Urinary bladder (tissue), 4 donors: ENCODE results near the gene BANK1. TPM values are rescaled to one million over a fixed set of nuclear protein-coding genes. Genes with fewer than 3 reads are reported as not detected.

Experiments used
- DNase-seq: peaks from one replicate; pipeline ENCODE4 v3.0.0-alpha.2; 2015; ENCODE audit errors: extremely low spot score
- H3K27ac ChIP-seq: one replicate; pipeline ENCODE4 v1.5.1; 2013; ENCODE audit warnings: low read depth, mild to moderate bottlenecking, moderate library complexity
- H3K36me3 ChIP-seq: one replicate; pipeline ENCODE4 v1.6.1; 2013; ENCODE audit warnings: mild to moderate bottlenecking, moderate library complexity; ENCODE audit not compliant: insufficient read depth
- H3K4me1 ChIP-seq: one replicate; pipeline ENCODE4 v1.6.1; 2013; ENCODE audit warnings: mild to moderate bottlenecking, moderate library complexity; ENCODE audit not compliant: insufficient read depth
- H3K4me3 ChIP-seq: one replicate; pipeline ENCODE4 v1.5.1; 2013; ENCODE audit warnings: low read depth, low read length
- WGBS: extraction: QIAGEN DNeasy Blood & Tissue Kit; methylation state at CpG from one replicate; pipeline ENCODE4 v1.1.7; 2013; 5-methylcytosine and 5-hydroxymethylcytosine counted together
- polyA plus RNA-seq: library from polyadenylated mRNA; stranded (reverse); fragments of 200-250 nt; gene quantifications from one replicate; pipeline ENCODE4 v1.2.3, GENCODE V29; 2013
- total RNA-seq: library from RNA; depleted of rRNA; stranded (reverse); fragments of >200 nt; gene quantifications from one replicate; pipeline ENCODE4 v1.2.3, GENCODE V29; 2014
- donor health status: healthy with polysubstance abuse.
- donor health status: healthy.

BANK1 gene
- total and polyA plus RNA-seq, 2 donors, result 1.5 to 6.7 TPM

- DNase-seq, result no peak
- Histone ChIP-seq H3K4me1 (no peaks in the 10 kb centered on the region), H3K27ac (no peak overlapping the region), H3K36me3 (no peaks in the 10 kb centered on the region), H3K4me3 (peak overlapping the region; percentile 53)
- 51% methylated on average over 12 of the region's 12 CpGs for WGBS
These were observed 640 bp downstream of the BANK1 start for GRCh38 chr4:101791182-101791558.

DNA sequence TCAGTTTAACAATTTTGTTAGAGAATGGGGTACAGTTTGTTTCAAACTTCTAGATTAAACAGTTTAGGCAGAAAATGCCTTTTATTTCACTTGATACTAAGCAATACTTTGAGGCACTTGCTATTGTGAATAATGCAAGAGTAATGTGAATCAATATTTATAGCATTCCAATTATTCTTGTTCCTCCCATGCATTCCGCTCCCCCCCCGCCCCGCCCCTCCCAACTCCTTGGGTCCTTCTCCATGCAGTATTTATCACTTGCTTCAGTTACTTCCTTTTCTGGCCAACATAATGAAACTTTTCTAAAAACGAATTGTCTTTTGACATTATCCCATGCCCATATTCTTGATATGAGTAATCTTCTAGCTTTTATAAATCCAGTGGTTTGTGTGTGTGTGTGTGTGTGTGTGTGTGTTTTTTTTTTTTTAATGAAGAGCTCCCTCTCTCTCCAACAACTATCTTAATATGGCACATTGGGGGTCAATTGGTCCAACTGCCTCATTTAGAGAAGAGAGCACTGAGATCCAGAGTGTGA, 1.6 kb downstream of the BANK1 start:
- WGBS, result 79% methylated on average over 4 of the region's 4 CpGs
- DNase-seq, result no peak
- Histone ChIP-seq H3K27ac (no peak overlapping the region), H3K36me3 (no peaks in the 10 kb centered on the region), H3K4me1 (no peaks in the 10 kb centered on the region), H3K4me3 (no peak overlapping the region)

DNA sequence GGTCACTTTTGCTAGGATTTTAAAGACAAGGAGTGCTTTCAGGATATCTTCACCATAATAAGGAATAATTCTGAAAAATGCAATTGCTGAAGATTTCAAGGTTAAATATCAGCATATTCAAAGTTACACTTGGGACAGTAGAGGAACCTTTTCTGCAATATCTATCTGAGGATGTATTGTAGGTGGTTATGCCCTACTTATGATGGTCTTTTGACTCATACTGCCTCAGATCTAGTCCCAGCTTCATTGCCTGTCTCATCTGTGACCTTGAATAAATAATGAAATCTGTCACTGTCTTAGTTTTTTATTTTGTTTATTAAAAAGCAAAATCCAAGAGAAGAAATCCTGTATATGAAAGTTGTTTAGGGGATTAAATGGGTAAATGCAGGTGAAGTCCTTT, 2.9 kb downstream of the BANK1 start:
- no peak overlapping the region for H3K27ac ChIP-seq
- H3K4me3 ChIP-seq, result no peak overlapping the region
- no peak for DNase-seq
- no peaks in the 10 kb centered on the region for H3K36me3 ChIP-seq
- H3K4me1 ChIP-seq, result no peaks in the 10 kb centered on the region

GRCh38 chr4:101794806-101795205, 4.3 kb downstream of the BANK1 start:
- no peak for DNase-seq
- Histone ChIP-seq H3K4me3 (no peak overlapping the region), H3K36me3 (no peaks in the 10 kb centered on the region), H3K27ac (no peak overlapping the region), H3K4me1 (no peaks in the 10 kb centered on the region)
- WGBS, result 83% methylated on average over 1 of the region's 1 CpG

DNA sequence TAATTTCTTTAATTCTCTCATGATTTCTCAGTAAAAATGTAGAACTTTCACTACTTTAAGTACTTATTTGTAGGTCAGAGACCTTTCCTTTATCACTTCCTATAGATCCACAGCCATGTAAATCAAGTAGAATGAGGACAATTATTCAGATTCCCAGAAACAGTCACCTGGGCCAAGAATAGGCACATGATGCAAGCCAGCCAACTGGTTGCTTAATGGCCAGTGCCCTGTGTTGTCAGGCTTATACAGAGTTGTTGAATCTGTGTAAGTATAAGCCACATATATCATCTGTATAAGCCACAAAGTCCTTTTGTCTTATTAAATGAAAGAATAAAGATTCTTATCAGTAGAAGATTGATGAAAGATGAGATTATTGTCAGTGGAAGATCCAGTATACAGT, 5.2 kb downstream of the BANK1 start:
- H3K36me3 ChIP-seq, result no peaks in the 10 kb centered on the region
- no peak overlapping the region for H3K27ac ChIP-seq
- no peaks in the 10 kb centered on the region for H3K4me1 ChIP-seq
- no peak for DNase-seq
- no peak overlapping the region for H3K4me3 ChIP-seq

- 81% methylated on average over 3 of the region's 3 CpGs for WGBS
- no peak overlapping the region for H3K4me3 ChIP-seq
- no peak for DNase-seq
- H3K27ac ChIP-seq, result no peak overlapping the region
- H3K36me3 ChIP-seq, result no peaks in the 10 kb centered on the region
- H3K4me1 ChIP-seq, result no peaks in the 10 kb centered on the region
These were observed 11.4 kb downstream of the BANK1 start for GRCh38 chr4:101801958-101802357.

DNA sequence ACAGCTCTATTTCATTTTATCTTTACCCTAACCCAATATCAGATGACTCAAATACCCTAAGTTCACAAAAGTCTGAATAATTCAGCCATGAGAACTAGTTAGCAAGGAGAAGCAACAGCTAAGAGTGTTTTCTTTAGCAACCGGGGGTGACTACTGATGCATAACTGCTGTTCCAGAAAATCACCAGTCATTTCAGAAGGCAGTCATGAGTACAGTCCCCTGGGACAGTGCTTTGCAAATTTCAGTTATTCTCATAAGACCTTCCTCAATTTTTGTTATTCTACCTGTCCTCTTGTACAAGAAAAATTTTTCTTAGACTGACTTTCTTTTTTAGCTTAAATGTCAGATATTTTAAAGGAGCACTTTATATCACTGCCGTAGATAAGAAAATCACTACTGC, 16.4 kb downstream of the BANK1 start:
- whole genome bisulfite sequencing, result 68% methylated on average over 2 of the region's 2 CpGs
- no peak for DNase-seq
- H3K27ac ChIP-seq, result no peak overlapping the region

DNA sequence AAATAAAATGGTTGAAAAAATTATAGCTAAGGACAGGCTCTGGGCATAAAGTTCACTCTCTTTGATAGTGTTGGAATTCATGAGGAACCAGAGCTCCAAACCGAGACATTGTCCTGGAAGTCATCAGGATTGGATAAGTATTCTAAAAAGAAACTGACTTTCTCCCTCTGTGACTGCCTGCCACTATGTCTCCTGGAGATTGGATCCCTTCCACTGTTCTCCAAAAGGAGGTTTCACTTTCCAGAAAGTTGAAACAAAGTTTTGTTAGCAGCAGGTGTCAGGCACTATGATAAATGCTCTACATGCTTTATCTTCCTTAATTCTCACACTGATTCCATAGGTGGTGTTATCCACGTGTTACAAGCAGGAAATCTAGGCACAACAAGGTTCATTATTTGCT, 16.8 kb downstream of the BANK1 start:
- H3K4me1 ChIP-seq, result no peaks in the 10 kb centered on the region
- no peak overlapping the region for H3K4me3 ChIP-seq
- H3K36me3 ChIP-seq, result no peaks in the 10 kb centered on the region
- H3K27ac ChIP-seq, result no peak overlapping the region
- DNase-seq, result no peak
- WGBS, result 69% methylated on average over 2 of the region's 2 CpGs

More for the DNA sequence above, 16.4 kb downstream of the BANK1 start:
- Histone ChIP-seq H3K4me3 (no peak overlapping the region), H3K4me1 (no peaks in the 10 kb centered on the region), H3K36me3 (no peaks in the 10 kb centered on the region)

GRCh38 chr4:101813604-101814003, 23.1 kb downstream of the BANK1 start:
- WGBS, result 89% methylated on average over 5 of the region's 5 CpGs
- no peak for DNase-seq
- H3K36me3 ChIP-seq, result no peaks in the 10 kb centered on the region
- no peaks in the 10 kb centered on the region for H3K4me1 ChIP-seq
- H3K27ac ChIP-seq, result no peak overlapping the region
- no peak overlapping the region for H3K4me3 ChIP-seq

DNA sequence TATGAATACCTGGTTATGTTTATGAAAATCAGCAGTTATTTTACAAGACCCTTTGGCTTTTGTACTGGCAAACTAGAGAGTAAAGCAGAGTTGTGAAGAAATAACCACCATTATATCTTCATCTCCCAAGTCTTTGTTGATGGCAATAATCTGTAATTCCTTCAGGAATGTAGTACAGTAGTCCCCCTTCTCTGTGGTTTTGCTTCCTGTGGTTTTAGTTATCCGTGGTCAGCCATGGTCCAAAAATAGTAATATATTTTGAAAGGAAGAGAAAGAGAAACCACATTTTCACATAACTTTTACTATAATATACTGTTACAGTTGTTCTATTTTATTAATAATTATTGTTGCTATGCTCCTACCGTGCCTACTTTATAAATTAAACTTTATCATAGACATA, 27.8 kb downstream of the BANK1 start:
- Histone ChIP-seq H3K4me1 (no peaks in the 10 kb centered on the region), H3K36me3 (no peaks in the 10 kb centered on the region), H3K4me3 (no peak overlapping the region), H3K27ac (no peak overlapping the region)
- WGBS, result 46% methylated on average over 2 of the region's 2 CpGs
- no peak for DNase-seq

- Histone ChIP-seq H3K4me3 (no peak overlapping the region), H3K27ac (no peak overlapping the region), H3K36me3 (no peaks in the 10 kb centered on the region), H3K4me1 (no peaks in the 10 kb centered on the region)
- no peak for DNase-seq
- WGBS, result 92% methylated on average over 2 of the region's 2 CpGs
These were observed 33.3 kb downstream of the BANK1 start for GRCh38 chr4:101823864-101824263.

GRCh38 chr4:101824500-101824899, 34.0 kb downstream of the BANK1 start:
- no peak overlapping the region for H3K4me3 ChIP-seq
- no peak overlapping the region for H3K27ac ChIP-seq
- H3K4me1 ChIP-seq, result no peaks in the 10 kb centered on the region
- no peak for DNase-seq
- H3K36me3 ChIP-seq, result no peaks in the 10 kb centered on the region

DNA sequence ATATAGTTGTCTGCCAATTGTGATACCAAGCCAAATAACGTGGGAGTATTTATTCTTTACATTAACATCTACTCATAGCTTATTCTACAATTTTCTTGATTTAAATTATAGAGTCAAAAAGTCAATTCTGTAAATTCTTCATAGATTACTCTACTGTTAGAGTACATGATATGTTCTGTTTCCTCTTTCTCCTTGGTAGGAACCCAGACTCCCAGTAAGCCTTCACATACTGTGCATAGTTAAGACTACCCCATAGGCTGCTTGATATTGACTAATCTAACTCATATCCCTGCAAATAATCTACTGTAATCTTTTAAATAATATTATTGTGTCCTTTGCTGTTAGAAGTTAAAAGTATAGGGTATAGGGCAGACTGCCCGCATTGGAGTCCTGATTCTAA, 35.4 kb downstream of the BANK1 start:
- no peak for DNase-seq
- WGBS, result 88% methylated on average over 2 of the region's 2 CpGs
- H3K4me3 ChIP-seq, result no peak overlapping the region
- no peaks in the 10 kb centered on the region for H3K4me1 ChIP-seq
- no peaks in the 10 kb centered on the region for H3K36me3 ChIP-seq
- no peak overlapping the region for H3K27ac ChIP-seq

DNA sequence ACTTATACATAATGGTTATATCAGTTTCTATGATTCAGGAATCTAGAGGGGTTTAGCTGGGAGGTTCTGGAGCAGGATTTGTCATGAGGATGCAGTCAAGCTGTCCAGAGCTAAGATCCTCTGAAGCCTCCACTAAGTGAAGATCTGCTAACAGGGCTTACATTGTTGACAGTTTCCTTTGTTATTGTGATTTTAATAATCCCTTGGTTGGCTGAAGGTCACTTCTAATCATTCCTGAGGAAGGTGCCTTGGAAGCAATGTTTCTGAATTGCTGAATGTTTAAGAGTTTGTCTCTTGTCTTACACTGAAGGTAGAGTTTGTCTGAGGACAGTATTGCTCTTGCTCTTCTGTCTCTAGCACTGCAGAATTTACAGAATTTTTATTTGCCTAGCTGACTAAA, 41.3 kb downstream of the BANK1 start:
- no peaks in the 10 kb centered on the region for H3K4me1 ChIP-seq
- H3K4me3 ChIP-seq, result no peak overlapping the region
- no peak overlapping the region for H3K27ac ChIP-seq
- H3K36me3 ChIP-seq, result no peaks in the 10 kb centered on the region
- DNase-seq, result no peak

GRCh38 chr4:101833480-101833879, 43.0 kb downstream of the BANK1 start:
- no peak for DNase-seq
- no peak overlapping the region for H3K4me3 ChIP-seq
- no peaks in the 10 kb centered on the region for H3K4me1 ChIP-seq
- WGBS, result 84% methylated on average over 1 of the region's 1 CpG
- H3K36me3 ChIP-seq, result no peaks in the 10 kb centered on the region
- no peak overlapping the region for H3K27ac ChIP-seq
